NCI-H2029 treated with DMSO at 0.1 percent for 48 hours (cell line): ENCODE data around the gene C11orf98.
"Not testable (repeated sequence)": the region's sequence is repeated elsewhere in the genome, so short reads cannot be mapped to it uniquely, and the experiment has no call there.

ENCODE experiments used
- DNase-seq: peaks from one replicate; lab custom pipeline; 2025; lab: John Stamatoyannopoulos, UW

C11orf98 gene

GRCh38 chr11:62650283-62650682, 14.7 kb downstream of the C11orf98 start:
- DNase-seq, result not testable (repeated sequence)

GRCh38 chr11:62649486-62649885, 15.5 kb downstream of the C11orf98 start:
- DNase-seq, result no peak

GRCh38 chr11:62648967-62649364, 16.0 kb downstream of the C11orf98 start:
- DNase-seq, result no peak

- no peak for DNase-seq
Observed at GRCh38 chr11:62648185-62648966, 16.6 kb downstream of the C11orf98 start.

- DNase-seq, result no peak
Observed at GRCh38 chr11:62647609-62648005, 17.4 kb downstream of the C11orf98 start.

- DNase-seq, result no peak
Observed at GRCh38 chr11:62646825-62647608, 18.0 kb downstream of the C11orf98 start.

GRCh38 chr11:62645946-62646824, 18.8 kb downstream of the C11orf98 start, which contains the start of gene GANAB:
GANAB (minus strand) TSS chr11:62646613; CDS start chr11:62646599, 14 bp downstream.
- peak; percentile 92 for DNase-seq

- DNase-seq, result no peak
Observed at GRCh38 chr11:62645671-62645945, 19.4 kb downstream of the C11orf98 start.

GRCh38 chr11:62644220-62644619, 20.8 kb downstream of the C11orf98 start:
- DNase-seq, result no peak

GRCh38 chr11:62632492-62632891, 32.5 kb downstream of the C11orf98 start:
- DNase-seq, result no peak

- DNase-seq, result no peak
Observed at GRCh38 chr11:62627713-62628112, 37.3 kb downstream of the C11orf98 start.

GRCh38 chr11:62622476-62623089, 42.4 kb downstream of the C11orf98 start:
- no peak for DNase-seq

- peak; percentile 99 for DNase-seq
Observed at GRCh38 chr11:62621567-62622470, 43.2 kb downstream of the C11orf98 start, which contains the start of gene B3GAT3. B3GAT3 (minus strand) TSS chr11:62621986; CDS start chr11:62621947, 39 bp downstream.

GRCh38 chr11:62621027-62621566, 43.9 kb downstream of the C11orf98 start:
- DNase-seq, result no peak

- not testable (repeated sequence) for DNase-seq
Observed at GRCh38 chr11:62616957-62617356, 48.1 kb downstream of the C11orf98 start.

- DNase-seq, result no peak
Observed at GRCh38 chr11:62615521-62615920, 49.5 kb downstream of the C11orf98 start.

GRCh38 chr11:62614275-62614674, 50.7 kb downstream of the C11orf98 start:
- no peak for DNase-seq

- DNase-seq, result no peak
Observed at GRCh38 chr11:62613291-62613778, 51.7 kb downstream of the C11orf98 start.
